GM12875 (cell line): ENCODE results near the gene PKLR.
"Not testable (repeated sequence)": the region's sequence is repeated elsewhere in the genome, so short reads cannot be mapped to it uniquely, and the experiment has no call there.

Source experiments
- H3K4me3 ChIP-seq: one replicate; pipeline ENCODE4 v1.5.1; 2011; ENCODE audit warnings: low read depth, low read length, control low read depth
- TF ChIP-seq, protein P1 (sequence below): IDR thresholded peaks from 2 replicates; pipeline ENCODE4 v1.5.1; 2011; ENCODE audit warnings: low read depth, mild to moderate bottlenecking, control low read depth, inconsistent platforms, low read length, moderate library complexity, borderline replicate concordance; ENCODE audit not compliant: insufficient read depth

PKLR gene

DNA sequence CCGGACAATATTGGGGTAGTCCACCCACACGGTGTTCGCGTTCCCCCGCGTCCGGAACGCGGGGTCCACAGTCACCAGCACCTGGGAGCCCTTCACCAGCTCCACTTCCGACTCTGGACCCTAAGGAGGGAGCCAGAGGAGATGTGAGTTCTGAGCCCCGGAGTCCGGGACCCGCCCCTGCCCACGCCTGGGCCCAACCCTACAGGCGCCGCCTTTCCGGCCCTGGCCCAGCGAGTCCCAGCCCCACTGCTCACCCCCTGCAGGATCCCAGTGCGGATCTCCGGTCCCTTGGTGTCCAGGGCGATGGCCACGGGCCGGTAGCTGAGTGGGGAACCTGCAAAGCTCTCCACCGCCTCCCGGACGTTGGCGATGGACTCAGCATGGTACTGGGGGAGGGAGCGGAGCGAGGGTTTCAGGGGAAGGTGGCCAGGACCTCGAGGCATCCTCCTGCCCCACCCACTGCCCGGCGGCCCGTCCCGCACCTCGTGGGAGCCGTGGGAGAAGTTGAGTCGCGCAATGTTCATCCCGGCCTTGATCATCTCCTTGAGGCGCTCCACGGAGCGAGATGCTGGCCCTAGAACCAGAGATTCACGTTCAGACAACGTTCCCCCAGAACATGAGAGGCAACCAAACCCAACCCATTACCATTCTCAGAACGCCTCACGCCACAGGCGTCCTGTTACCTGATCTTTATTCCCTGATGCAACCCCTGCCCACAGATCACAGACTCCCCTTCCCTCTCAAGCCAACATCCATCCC, 5.9 kb downstream of the PKLR start:
- no peak overlapping the region for H3K4me3 ChIP-seq

DNA sequence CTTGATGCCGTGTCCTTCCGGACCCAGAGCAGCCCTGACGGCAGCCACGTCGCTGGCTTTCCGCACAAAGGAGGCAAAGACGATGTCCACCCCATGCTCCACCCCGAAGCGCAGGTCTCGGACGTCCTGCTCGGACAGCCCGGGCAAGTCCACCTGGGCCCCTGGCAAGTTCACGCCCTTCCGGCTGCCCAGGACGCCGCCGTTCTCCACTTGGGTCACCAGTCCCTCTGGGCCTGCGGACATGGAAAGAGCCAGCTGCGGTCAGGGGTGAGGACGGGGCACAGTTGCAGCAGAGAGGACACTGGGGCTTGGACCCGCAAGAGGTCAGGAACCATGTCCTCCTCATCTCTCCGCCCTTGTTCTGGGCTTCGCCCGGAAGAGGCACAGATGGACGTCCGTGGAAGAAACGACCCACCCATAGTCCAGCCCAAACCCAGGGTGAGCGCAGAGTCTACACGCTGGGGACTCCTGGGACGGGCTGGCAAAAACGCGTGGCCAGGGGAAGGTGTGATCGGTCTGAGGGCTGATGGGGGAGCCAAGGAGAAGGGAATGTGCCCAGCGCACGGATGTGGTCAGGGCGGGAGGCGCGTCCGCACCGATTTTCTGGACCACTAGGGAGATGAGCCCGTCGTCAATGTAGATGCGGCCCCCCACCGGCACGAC, 6.6 kb downstream of the PKLR start:
- TF ChIP-seq, protein P1, sequence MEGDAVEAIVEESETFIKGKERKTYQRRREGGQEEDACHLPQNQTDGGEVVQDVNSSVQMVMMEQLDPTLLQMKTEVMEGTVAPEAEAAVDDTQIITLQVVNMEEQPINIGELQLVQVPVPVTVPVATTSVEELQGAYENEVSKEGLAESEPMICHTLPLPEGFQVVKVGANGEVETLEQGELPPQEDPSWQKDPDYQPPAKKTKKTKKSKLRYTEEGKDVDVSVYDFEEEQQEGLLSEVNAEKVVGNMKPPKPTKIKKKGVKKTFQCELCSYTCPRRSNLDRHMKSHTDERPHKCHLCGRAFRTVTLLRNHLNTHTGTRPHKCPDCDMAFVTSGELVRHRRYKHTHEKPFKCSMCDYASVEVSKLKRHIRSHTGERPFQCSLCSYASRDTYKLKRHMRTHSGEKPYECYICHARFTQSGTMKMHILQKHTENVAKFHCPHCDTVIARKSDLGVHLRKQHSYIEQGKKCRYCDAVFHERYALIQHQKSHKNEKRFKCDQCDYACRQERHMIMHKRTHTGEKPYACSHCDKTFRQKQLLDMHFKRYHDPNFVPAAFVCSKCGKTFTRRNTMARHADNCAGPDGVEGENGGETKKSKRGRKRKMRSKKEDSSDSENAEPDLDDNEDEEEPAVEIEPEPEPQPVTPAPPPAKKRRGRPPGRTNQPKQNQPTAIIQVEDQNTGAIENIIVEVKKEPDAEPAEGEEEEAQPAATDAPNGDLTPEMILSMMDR = no peak
- H3K4me3 ChIP-seq = no peak overlapping the region

More for the DNA sequence above, 5.9 kb downstream of the PKLR start:
- TF ChIP-seq, protein P1 = no peak

DNA sequence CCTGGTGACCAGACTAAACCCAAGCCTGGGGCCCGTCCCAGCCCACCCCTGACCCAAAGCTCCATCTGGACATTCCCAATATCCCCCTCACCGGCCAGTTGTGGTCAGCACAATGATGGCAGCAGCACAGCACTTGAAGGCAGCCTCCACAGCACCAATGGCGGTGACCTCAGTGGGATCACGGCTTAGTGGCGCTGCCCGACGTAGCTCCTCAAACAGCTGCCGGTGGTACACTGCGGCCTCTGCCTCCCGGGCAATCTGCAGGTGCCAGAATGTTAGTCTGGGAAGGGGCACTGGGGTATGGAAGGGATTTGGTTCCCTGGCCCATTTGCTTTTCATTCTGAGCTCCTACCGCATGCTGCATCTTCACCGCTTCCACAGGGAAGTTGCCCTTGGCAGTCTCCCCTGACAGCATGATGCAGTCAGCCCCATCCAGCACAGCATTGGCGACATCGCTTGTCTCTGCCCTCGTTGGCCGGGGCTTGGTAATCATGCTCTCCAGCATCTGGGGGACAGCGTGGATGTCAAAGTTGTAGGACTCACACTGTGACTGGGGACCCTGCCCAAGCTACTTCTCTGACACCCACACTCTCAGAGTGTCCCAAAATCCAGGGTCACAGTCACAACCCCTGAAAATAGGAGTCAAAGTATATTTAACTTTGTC, 8.0 kb downstream of the PKLR start:
- TF ChIP-seq, protein P1 = no peak
- no peak overlapping the region for H3K4me3 ChIP-seq

DNA sequence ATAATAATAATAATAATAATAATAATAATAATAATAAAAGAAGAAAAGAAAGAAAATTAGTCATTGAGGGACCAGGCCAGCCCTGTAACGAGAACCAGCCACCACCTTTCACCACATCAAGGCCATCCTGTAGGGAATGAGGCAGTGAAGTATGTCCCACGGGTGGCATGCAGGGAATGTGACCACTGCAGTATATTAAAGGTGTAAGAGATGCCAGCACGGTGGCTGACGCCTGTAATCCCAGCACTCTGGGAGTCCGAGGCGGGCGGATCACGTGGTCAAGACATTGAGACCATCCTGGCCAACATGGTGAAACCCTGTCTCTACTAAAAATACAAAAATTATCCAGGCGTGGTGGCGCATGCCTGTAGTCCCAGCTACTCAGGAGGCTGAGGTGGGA, 10.2 kb downstream of the PKLR start:
- H3K4me3 ChIP-seq = not testable (repeated sequence)

DNA sequence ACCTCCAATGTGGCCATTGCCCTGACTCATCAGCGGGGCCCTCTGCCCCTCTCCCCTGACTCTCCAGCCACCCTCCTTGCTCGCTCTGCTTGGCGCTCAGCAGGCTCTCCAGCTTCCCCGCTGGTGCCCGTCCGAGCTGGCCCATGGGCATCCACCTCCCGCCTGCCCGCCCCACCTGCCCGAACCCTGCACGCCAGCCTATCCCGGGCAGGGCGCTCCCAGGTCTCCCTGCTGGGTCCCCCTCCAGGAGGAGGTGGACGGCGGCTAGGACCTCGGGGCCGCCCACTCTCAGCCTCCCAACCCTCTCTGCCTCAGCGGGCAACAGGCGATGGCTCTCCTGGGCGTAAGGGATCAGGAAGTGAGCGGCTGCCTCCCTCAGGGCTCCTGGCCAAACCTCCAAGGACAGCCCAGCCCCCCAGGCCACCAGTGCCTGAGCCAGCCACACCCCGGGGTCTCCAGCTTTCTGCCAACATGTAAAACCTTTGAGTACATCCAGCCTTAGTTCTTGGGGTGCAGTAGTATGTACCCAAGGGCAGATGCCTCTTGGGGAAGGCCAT, 13.2 kb downstream of the PKLR start:
- H3K4me3 ChIP-seq = no peak overlapping the region
- TF ChIP-seq, protein P1 = no peak

DNA sequence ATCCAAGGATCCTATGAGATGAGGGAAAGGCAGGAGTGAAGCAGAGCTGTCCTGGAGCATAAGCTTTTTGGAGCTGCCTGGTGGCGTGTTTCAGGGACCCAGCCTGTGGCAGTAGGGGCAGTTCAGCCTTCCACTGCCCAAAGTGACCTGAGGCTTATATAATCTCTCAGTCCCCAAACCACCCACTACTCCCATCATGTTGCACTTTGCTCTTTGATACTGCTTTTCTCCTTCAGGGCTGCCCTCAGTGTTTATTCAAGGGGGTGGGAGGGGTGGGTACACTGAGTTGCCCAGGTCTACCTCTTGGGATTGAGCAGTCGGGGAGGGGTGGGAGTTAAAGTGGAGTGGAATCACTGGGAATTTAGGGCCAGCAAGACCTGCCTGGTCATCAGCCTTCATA, 14.7 kb downstream of the PKLR start:
- no peak overlapping the region for H3K4me3 ChIP-seq
- TF ChIP-seq, protein P1 = no peak

DNA sequence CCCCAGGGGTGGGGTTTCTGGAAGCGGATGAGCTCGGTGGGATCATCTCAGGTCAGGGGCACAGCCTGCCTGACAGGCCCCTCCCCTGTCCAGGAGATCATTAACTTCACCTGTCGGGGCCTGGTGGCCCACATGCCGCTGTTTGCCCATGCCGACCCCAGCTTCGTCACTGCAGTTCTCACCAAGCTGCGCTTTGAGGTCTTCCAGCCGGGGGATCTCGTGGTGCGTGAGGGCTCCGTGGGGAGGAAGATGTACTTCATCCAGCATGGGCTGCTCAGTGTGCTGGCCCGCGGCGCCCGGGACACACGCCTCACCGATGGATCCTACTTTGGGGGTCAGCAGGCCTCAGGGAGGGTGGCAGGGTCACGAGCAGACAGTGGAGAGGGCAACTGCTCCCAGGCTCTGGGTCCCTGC, 15.6 kb downstream of the PKLR start:
- TF ChIP-seq, protein P1 = no peak
- no peak overlapping the region for H3K4me3 ChIP-seq
